Measurements from ENCODE around the gene REC8. TPM values are rescaled to one million over a fixed set of nuclear protein-coding genes. Genes with fewer than 3 reads are reported as not detected.

REC8 gene
- total and polyA plus RNA-seq, 2 of the 13 experiments (the other 11 are each of a cell fraction or from before 2014, with no cell fraction given), result 3.4 to 14.7 TPM

DNA sequence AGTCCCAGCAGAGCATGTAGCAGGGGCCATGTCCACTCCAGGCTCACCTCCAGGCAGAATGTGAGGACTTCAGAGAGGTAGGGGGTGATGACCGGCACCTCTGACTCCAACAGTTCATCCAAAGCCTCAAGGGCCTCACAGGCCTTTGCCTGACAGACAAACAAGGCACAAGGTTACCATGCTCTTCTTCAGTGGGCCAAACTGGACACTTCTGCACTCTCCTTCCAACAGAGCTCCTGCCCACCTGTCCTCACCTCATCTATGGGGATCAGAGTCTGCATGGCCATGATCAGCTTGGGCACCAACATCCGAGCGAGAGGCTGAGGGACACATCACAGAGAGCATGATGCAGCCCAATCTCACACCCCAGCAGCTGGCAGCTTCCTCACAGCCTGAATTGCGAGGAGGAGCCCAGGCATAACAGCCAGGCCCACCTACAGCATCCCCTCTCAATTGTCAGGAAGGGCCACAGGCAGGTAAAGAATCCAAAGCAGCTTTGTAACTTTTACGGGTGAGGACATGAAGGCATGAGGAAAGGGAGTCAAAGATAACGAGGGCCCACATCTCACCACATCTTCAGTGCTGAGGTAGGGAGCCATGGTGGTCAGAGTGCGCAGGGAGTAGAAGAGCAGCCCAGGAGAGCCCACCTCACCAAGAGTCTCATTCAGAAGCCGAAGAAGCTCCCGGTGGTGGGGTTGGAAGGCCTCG lies 15.1 kb downstream of the REC8 start (continued):
- no peak for TF ChIP-seq ZBTB10 (CRISPR knock-in tag; IDR thresholded peaks at IDR 0.05; ENCODE audit: borderline replicate concordance)
- no peak for TF ChIP-seq PLSCR1 (CRISPR knock-in tag; IDR thresholded peaks at IDR 0.05; ENCODE audit: borderline replicate concordance)
- no peak for TF ChIP-seq SRF (IDR thresholded peaks at IDR 0.05; ENCODE audit: low read depth, low read length)
- no peak for TF ChIP-seq ZSCAN31 (CRISPR knock-in tag; IDR thresholded peaks at IDR 0.05; ENCODE audit: low read depth)
- TF ChIP-seq TRAFD1 (CRISPR knock-in tag; IDR thresholded peaks at IDR 0.05; ENCODE audit: borderline replicate concordance), result no peak
- 0 out of 2 replicates have a peak, but pooled peaks have one; percentile 12 for TF ChIP-seq GATAD1 (CRISPR knock-in tag; IDR thresholded peaks at IDR 0.05)
- no peak for TF ChIP-seq TGIF2 (CRISPR knock-in tag; IDR thresholded peaks at IDR 0.05)
- TF ChIP-seq ZEB1 (IDR thresholded peaks at IDR 0.05; ENCODE audit: insufficient replicate concordance, low read depth), result no peak
- no peak for TF ChIP-seq RXRB (CRISPR knock-in tag; IDR thresholded peaks at IDR 0.05; ENCODE audit: borderline replicate concordance)
- peak; percentile 44; the same call in 1 of the 2 replicates for TF ChIP-seq NRL (CRISPR knock-in tag; IDR thresholded peaks at IDR 0.05; ENCODE audit: borderline replicate concordance)
- TF ChIP-seq, protein P1, sequence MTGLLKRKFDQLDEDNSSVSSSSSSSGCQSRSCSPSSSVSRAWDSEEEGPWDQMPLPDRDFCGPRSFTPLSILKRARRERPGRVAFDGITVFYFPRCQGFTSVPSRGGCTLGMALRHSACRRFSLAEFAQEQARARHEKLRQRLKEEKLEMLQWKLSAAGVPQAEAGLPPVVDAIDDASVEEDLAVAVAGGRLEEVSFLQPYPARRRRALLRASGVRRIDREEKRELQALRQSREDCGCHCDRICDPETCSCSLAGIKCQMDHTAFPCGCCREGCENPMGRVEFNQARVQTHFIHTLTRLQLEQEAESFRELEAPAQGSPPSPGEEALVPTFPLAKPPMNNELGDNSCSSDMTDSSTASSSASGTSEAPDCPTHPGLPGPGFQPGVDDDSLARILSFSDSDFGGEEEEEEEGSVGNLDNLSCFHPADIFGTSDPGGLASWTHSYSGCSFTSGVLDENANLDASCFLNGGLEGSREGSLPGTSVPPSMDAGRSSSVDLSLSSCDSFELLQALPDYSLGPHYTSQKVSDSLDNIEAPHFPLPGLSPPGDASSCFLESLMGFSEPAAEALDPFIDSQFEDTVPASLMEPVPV (CRISPR knock-in tag; IDR thresholded peaks at IDR 0.05), result no peak
- TF ChIP-seq, protein P2, sequence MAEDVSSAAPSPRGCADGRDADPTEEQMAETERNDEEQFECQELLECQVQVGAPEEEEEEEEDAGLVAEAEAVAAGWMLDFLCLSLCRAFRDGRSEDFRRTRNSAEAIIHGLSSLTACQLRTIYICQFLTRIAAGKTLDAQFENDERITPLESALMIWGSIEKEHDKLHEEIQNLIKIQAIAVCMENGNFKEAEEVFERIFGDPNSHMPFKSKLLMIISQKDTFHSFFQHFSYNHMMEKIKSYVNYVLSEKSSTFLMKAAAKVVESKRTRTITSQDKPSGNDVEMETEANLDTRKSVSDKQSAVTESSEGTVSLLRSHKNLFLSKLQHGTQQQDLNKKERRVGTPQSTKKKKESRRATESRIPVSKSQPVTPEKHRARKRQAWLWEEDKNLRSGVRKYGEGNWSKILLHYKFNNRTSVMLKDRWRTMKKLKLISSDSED (CRISPR knock-in tag; IDR thresholded peaks at IDR 0.05), result 0 out of 2 replicates have a peak, but pooled peaks have one; percentile 30
- TF ChIP-seq ZNF562 (CRISPR knock-in tag; IDR thresholded peaks at IDR 0.05; ENCODE audit: borderline replicate concordance), result no peak
- no peak for TF ChIP-seq NFE2L2 (IDR thresholded peaks at IDR 0.05; ENCODE audit: low read length)
- TF ChIP-seq ZNF597 (CRISPR knock-in tag; IDR thresholded peaks at IDR 0.05), result no peak
- TF ChIP-seq ZNF326 (CRISPR knock-in tag; IDR thresholded peaks at IDR 0.05; ENCODE audit: borderline replicate concordance), result no peak
- no peak for TF ChIP-seq SRSF9 (IDR thresholded peaks at IDR 0.05; ENCODE audit: borderline replicate concordance, insufficient read depth, low read depth, low read length, poor library complexity, severe bottlenecking)
- TF ChIP-seq U2AF1 (optimal IDR thresholded peaks at IDR 0.05; ENCODE audit: low read depth, low read length), result no peak
- TF ChIP-seq SIN3A (IDR thresholded peaks at IDR 0.05; ENCODE audit: borderline replicate concordance, low read depth, low read length), result no peak

Measured in HepG2 (cell line).